OCI-LY7 (cell line): Measurements from ENCODE around the gene ACOT6. TPM values are rescaled to one million over a fixed set of nuclear protein-coding genes. Genes with fewer than 3 reads are reported as not detected.

Source experiments
- BruUV-seq: library from RNA; stranded (reverse); fragments of 400-500 nt; replicated peaks from 2 replicates; lab custom pipeline; 2021; lab: Mats Ljungman, UMichigan
- CTCF ChIA-PET: fragments of 300-600 bp; sonication (Branson Sonifier 250); formaldehyde crosslinking; loops from one replicate; lab custom pipeline; 2022; ENCODE audit warnings: antibody characterized with exemption; ENCODE audit not compliant: unreplicated experiment; lab: Charles Lee
- POLR2A ChIA-PET: fragments of 300-600 bp; sonication (Branson Sonifier 250); formaldehyde crosslinking; loops from one replicate; lab custom pipeline; 2022; ENCODE audit warnings: antibody characterized with exemption; lab: Charles Lee
- DNase-seq: peaks from one replicate; pipeline ENCODE4 v3.0.0-alpha.2; 2015; ENCODE audit warnings: low spot score
- H2AFZ ChIP-seq: fragments of 200-600 bp; sonication (generic), shearing (Covaris generic); 2 replicates; pipeline ENCODE4 v1.6.1; 2014; ENCODE audit warnings: mild to moderate bottlenecking, antibody characterized with exemption, low read length, moderate library complexity
- H3K27ac ChIP-seq: fragments of 200-600 bp; sonication (generic); 2 replicates; pipeline ENCODE4 v1.5.1; 2014; ENCODE audit warnings: mixed run types, low read depth, mild to moderate bottlenecking, moderate library complexity, low read length, inconsistent platforms; ENCODE audit not compliant: poor library complexity, severe bottlenecking
- H3K36me3 ChIP-seq: fragments of 200-600 bp; sonication (generic); 2 replicates; pipeline ENCODE4 v1.6.1; 2014; ENCODE audit warnings: mild to moderate bottlenecking, antibody characterized with exemption, low read length, moderate library complexity, mixed read lengths; ENCODE audit not compliant: insufficient read depth
- H3K4me1 ChIP-seq: fragments of 200-600 bp; sonication (generic); 2 replicates; pipeline ENCODE4 v1.5.1; 2014; ENCODE audit warnings: mild to moderate bottlenecking, low read length; ENCODE audit not compliant: insufficient read depth, poor library complexity, severe bottlenecking
- H3K4me2 ChIP-seq: fragments of 200-600 bp; sonication (generic); 2 replicates; pipeline ENCODE4 v1.6.1; 2014; ENCODE audit warnings: mild to moderate bottlenecking, low read length
- H3K4me3 ChIP-seq: fragments of 200-600 bp; sonication (generic); 2 replicates; pipeline ENCODE4 v1.5.1; 2014; ENCODE audit warnings: mild to moderate bottlenecking, low read depth, low read length; ENCODE audit not compliant: poor library complexity, severe bottlenecking
- H3K79me2 ChIP-seq: fragments of 200-600 bp; sonication (generic); 2 replicates; pipeline ENCODE4 v1.6.1; 2016; ENCODE audit warnings: low read depth, mild to moderate bottlenecking, low read length, moderate library complexity, mixed read lengths; ENCODE audit not compliant: insufficient read depth
- H3K9me2 ChIP-seq: fragments of 200-600 bp; sonication (generic); 2 replicates; pipeline ENCODE4 v1.6.1; 2016; ENCODE audit warnings: mild to moderate bottlenecking, low read length, mixed read lengths; ENCODE audit not compliant: insufficient read depth
- H3K9me3 ChIP-seq: fragments of 200-600 bp; sonication (generic); 2 replicates; pipeline ENCODE4 v1.6.1; 2014; ENCODE audit warnings: mild to moderate bottlenecking, mixed run types, low read length, mixed read lengths
- H4K20me1 ChIP-seq: fragments of 200-600 bp; sonication (generic); 2 replicates; pipeline ENCODE4 v1.6.1; 2014; ENCODE audit warnings: mild to moderate bottlenecking, antibody characterized with exemption, low read length, moderate library complexity, mixed read lengths; ENCODE audit not compliant: insufficient read depth
- CTCF ChIP-seq: fragments of 200-600 bp; sonication (generic); conservative IDR thresholded peaks from 2 replicates; pipeline ENCODE4 v1.5.1; 2014; ENCODE audit warnings: mild to moderate bottlenecking, antibody characterized with exemption, low read length, moderate library complexity, mixed read lengths
- EZH2phosphoT487 ChIP-seq: fragments of 200-600 bp; sonication (generic); IDR thresholded peaks from 2 replicates; pipeline ENCODE4 v1.6.1; 2018; ENCODE audit warnings: low read depth, borderline replicate concordance, mild to moderate bottlenecking, mixed run types, antibody characterized with exemption, low read length, moderate library complexity, mixed read lengths
- intact Hi-C: fragments of 100-400 bp; cut with micrococcal nuclease; formaldehyde crosslinking; loops from one replicate; pipeline ENCODE4 v1.10.0; 2022; ENCODE audit not compliant: unreplicated experiment
- total RNA-seq, 2 experiments: library from RNA; depleted of rRNA in 1 of 2; stranded (reverse); fragments of >200 nt in 1 of 2; shearing (Covaris generic) in 1 of 2; gene quantifications; 2 replicates each; pipeline ENCODE4 v1.2.3, GENCODE V29; 2014 to 2022

The ACOT6 gene
- total RNA-seq, 2 experiments from 2014 or later, result not detected

- H4K20me1 ChIP-seq, result no peaks in the 10 kb centered on the region
- intact Hi-C loops, result no loop called here
- no peaks in the 10 kb centered on the region for H3K9me2 ChIP-seq
- BruUV-seq, result no TSS peak
- CTCF ChIA-PET, result no interaction called here
- DNase-seq, result no peak
- H3K4me1 ChIP-seq, result no peaks in the 10 kb centered on the region
- no peak overlapping the region for H3K27ac ChIP-seq
- POLR2A ChIA-PET, result no interaction called here
- no peak for TF ChIP-seq CTCF
- no peak for TF ChIP-seq EZH2phosphoT487
- no peaks in the 10 kb centered on the region for H3K36me3 ChIP-seq
- no peak overlapping the region for H3K4me3 ChIP-seq
- no peaks in the 10 kb centered on the region for H3K79me2 ChIP-seq
- H2AFZ ChIP-seq, result no peak overlapping the region
- H3K4me2 ChIP-seq, result no peak overlapping the region
- no peaks in the 10 kb centered on the region for H3K9me3 ChIP-seq
Measured at GRCh38 chr14:73602994-73603393, 9.3 kb upstream of the ACOT6 start.

DNA sequence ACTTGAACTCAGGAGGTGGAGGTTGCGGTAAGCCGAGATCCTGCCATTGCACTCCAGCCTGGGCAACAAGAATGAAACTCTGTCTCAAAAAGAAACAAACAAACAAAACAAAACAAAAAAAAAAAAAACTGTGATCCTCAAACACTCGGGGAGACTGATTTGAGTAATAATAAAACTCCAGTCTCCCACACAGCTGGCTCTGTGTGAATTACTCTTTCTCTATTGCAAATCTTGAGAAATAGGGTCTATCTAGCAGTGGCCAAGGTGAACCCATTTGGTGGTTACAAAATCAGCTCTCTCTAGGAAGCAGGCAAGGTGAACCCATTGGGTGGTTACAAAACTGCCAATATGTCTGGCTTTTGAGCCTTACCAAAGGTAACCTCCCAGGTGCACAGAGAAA lies 6.0 kb upstream of the ACOT6 start:
- BruUV-seq, result no TSS peak

GRCh38 chr14:73607241-73607640 lies 5.1 kb upstream of the ACOT6 start:
- Histone ChIP-seq H2AFZ (no peak overlapping the region), H4K20me1 (no peaks in the 10 kb centered on the region), H3K79me2 (no peaks in the 10 kb centered on the region), H3K36me3 (no peaks in the 10 kb centered on the region), H3K9me2 (no peaks in the 10 kb centered on the region), H3K4me2 (no peak overlapping the region), H3K27ac (no peak overlapping the region), H3K4me1 (no peaks in the 10 kb centered on the region), H3K9me3 (no peaks in the 10 kb centered on the region), H3K4me3 (no peak overlapping the region)
- POLR2A ChIA-PET, result interaction anchor here (0.6 kb wide), 1 partner anchor 368 kb away, joined by 3 read pairs; no protein-coding TSS in a partner anchor
- CTCF ChIA-PET, result no interaction called here
- DNase-seq, result no peak
- BruUV-seq, result no TSS peak
- no peak for TF ChIP-seq EZH2phosphoT487
- no peak for TF ChIP-seq CTCF
- intact Hi-C loops, result no loop called here

More for the DNA sequence above, 6.0 kb upstream of the ACOT6 start:
- Histone ChIP-seq H2AFZ (no peak overlapping the region), H3K4me3 (no peak overlapping the region), H3K79me2 (no peaks in the 10 kb centered on the region), H3K4me2 (no peak overlapping the region), H4K20me1 (no peaks in the 10 kb centered on the region), H3K9me3 (no peaks in the 10 kb centered on the region), H3K36me3 (no peaks in the 10 kb centered on the region), H3K4me1 (no peaks in the 10 kb centered on the region), H3K9me2 (no peaks in the 10 kb centered on the region), H3K27ac (no peak overlapping the region)
- POLR2A ChIA-PET, result no interaction called here
- intact Hi-C loops, result no loop called here
- CTCF ChIA-PET, result no interaction called here
- TF ChIP-seq CTCF, result no peak
- no peak for DNase-seq
